ENCODE measurements around the gene INO80C.
"Not testable (repeated sequence)": the region's sequence is repeated elsewhere in the genome, so short reads cannot be mapped to it uniquely, and the experiment has no call there.

INO80C gene

DNA sequence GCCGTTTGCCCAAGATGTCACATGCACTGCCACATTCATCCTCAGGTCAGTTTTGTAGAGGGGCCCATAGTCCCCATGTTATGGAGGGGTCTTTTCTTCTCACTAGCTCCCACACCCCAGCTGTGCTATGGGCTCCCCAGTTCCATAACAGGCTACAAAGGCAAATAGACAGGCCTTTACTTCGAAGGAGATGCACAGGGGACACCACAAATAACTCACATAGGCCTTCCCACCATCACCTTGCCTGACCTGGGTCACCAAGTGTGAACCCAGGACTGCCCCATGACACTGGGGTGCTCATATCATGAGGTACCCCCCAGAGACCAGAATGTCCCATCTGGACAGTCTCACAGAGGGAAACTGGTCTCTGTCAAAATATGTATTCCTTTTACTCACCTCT, 15.0 kb upstream of the INO80C start:
- FAIRE-seq: no peak

DNA sequence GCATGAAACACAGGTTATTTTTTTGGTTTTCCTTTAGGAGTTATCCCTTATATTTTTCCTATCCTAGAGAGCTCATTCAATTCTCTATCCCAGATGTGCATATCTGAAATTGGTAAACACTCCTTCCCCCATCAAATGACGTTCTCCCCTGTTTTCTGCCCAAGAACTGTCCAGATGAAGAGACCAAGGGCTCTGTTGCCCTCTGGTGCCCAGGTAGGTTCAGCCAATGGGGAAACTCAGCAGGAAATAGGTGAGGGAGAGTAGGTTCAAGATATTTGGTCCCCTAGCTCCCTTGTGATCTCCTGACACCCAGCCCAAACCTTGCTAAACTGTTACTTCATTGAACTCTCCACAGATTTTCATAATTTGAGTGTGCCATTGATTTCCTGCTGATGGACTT, 14.1 kb upstream of the INO80C start:
- FAIRE-seq: no peak

DNA sequence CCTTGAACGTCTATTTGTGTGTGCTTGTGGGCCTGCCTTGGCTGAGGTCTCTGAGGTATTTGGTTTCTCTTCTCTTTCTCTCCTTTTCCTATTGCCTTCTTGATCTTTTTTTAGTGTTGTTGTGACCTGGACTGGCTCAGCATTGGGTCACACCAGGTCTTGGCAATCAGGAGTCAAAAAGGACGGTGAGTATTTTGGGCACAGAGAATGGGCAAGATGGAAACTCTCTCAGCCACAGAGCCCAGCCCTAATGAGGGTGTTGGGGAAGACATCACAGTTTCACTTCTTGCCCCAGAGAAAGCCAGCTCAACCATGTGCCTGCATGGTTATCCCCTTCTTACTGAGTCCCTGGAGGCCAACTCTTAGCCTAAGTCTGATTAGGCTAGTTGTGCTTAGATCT, 13.7 kb upstream of the INO80C start:
- FAIRE-seq: no peak

DNA sequence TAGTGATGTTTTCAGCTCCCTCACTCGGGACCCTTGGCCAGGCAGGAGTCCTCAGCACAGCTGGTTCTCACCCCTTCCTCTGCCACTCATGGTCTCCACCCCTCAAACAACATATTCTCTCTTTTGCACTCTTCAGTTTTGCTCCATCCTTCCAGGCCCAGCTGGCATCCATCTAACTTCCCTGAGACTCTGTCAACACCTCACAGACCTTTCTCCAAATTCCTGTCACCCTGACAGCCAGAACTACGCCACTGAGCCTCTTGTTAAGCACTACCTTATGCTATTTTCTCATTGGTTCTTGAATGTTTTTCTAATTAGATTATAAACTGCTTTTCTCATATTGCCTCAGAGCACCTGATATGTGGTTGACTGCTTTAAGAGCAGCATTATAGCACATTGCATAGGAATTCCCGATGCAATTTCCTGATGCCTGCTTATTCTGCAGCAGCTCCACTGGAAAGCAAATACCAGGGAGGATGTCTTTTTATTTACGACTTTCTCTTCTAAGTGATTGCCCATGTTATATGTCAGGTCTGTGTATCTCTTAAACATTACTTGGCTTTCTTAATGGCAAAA, 12.4 kb upstream of the INO80C start:
- FAIRE-seq: no peak

DNA sequence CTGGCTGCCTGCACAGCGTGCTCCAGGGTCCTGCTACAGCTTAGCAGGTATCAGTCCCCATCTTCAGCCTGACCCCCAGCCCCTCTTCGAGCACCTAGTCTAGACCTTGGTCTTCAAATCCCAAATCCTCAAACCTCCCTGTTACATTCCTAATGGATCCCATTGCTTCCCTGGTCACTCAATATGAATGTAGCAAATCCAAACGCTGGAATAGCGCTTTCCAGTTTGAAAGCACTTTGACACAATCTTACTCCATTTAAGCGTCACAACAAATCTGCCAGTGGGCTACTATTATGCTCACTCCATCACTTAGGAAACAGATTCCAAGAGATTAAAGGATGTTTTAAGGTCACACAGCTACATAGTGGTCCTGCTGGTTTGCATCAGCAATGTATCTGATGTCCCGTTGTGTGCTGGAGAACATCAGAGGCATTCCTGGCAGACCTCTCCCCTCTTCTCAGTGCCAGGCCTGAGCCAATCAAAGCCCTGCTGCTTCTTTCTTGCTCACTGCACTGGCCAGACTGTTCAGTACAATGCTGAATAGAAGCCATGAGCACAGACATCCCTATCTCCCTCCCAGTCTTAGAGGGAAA, 11.1 kb upstream of the INO80C start:
- FAIRE-seq: no peak

DNA sequence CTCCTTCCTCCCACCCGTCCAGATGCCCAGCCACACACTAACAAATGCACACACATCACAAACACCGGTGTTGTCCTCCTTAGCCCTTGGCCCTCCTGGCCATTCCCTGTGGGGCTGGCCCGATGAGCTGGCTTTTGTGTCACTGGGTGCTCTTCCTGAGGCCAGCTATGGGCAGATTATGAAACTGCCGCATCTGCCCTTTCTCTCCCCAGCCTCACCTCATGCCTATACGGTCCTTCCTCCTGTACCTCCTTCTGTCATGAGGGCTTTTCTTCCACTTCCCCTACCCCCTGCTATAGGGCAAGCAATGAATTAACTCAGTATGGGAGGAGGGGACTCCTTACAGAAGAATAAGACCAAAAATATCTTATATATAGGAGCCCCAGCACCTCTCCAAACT, 10.3 kb upstream of the INO80C start:
- FAIRE-seq: no peak

DNA sequence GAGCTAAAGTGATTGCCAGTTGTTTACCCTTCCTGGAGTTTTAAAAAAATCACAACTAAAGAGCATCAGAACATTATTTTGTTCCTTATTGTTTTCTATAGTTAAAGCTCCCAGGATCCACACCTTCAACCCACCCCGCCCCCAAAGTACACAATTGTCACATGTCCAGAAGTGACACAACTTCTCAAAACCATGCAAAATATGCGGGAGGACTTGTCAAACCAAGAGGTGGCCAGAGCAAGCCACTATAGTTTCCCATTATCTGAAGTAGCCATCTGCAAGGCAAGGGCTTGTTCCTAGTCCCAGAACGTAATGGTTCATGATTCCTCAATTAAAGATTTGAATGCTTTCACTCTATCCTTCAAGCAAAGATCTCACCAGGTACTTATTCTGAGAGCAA, 9.9 kb upstream of the INO80C start:
- no peak for FAIRE-seq

DNA sequence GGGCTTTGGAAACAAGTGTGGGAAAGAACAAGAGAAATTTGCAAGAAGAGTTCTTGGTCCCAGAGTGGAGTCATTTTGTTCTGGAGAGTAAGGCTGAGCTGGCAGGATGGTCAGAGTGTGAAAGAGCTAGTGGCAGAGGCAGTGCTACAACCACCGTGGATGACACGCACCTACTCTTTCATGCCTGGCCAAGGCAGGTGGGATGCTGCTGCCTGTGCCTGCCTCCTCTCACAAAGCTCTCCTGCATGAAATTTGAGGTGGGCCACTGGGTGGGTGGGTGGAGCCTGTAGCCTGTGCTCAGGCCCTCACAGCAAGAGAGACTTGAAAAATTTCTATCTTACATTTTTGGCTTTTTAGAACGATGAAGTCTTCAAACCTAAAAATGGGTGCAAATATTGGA, 9.4 kb upstream of the INO80C start:
- FAIRE-seq: no peak

DNA sequence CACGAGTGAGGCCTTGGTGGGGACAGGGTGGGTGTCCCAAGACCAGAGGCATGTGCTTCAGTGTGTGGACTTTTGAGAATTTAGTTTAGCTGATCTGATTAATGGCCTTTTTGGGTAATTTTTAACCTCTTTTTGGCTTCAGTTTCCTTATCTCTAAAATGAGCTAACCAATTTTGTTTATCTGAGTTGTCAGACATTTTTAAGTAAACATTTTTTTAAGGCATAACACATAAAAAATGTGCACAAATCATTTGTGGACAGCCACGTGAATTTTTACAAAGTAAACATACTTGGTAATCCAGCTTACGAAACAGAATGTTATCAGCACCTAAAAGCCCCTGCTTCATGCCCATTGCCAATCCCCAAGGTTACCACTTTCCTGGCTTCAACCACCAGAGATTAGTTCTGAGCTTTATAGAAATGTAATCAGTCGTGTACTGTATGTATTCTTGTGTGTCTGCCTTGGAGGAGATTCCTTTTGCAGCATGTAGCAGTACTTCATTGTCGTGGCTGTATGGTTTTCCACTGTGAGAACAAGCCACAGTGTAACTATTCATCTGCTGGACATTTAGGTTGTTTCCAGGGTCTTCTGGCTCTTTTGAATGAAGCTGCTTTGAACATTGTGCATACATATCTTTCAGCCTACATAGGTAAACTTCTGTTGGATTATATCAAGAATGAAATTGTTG, 8.4 kb upstream of the INO80C start:
- peak; percentile 24 for FAIRE-seq

DNA sequence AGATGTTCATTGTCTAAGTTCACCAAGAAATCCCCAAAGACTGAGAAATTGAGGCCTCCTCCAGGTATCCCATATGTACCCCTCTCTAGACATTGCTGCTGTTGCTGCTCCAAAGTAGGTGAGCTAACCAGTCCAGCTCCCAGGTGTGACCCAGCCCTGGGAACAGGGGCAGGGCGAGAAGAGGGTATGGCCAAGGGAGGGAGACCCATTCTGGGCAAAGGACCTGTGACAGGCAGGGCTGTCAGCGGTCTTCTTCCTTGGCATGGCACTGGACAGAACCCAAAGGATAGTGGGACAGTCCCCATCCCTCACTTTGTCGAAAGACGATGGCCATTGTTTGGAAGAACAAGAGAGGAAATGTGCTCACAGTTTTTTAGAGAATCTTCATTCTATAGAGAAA, 7.2 kb upstream of the INO80C start:
- FAIRE-seq: no peak

DNA sequence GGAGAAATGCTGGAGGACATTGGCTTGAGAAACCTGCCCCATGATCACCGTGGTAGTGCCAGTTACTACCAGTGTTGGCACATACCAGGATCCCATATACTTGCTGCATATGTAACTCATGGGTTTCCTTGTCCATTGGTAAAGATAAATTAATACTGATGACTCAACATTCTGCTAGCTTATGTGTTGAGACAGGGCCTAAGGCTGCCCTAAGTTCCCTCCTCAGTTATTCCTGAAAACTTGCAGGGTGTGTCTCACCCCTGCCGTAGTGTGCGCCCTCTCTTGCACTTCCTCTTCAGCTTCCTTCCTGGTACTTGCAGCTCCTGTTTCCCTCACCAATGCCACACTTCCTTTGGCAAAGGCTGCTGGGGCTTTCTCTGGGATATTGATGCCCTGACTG, 4.3 kb upstream of the INO80C start:
- no peak for FAIRE-seq

DNA sequence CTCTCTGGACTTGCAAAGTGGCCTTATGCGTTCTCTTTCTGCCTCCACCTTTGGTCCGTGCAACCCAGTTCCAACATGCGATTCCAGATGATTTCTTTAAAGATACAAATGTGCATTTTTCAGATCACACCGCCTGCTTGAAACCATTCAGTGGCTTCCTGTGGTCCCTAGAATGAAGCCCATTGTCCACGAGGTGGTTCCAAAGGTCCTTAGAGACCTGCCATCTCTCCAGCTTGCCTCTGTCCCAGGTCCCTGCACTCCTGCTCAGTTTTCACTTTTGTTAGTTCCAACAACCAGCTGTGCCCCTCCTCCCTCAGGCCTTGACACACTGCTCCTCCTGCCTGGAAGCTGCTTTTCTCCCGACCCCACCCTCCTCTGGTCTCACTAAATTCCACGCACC, 3.6 kb upstream of the INO80C start:
- FAIRE-seq: no peak

DNA sequence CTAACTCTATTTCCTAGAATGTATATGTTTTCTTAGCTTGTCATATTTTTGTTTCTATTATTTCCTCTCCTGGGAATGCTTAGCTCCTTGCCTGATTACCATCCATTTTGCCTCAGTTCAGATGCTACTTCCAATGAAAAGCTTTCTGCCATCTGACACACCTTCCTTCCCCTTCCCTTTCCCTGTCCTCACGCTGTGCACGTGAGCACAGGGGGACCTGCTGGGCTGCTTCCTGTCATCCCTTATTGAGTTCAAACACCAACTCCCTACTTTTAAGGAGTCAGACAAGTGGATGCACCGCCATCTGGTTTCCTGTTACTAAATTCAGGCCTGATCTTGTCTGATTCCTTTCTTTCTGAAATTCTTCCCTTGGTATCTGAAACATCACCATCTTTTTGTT, 2.4 kb upstream of the INO80C start:
- FAIRE-seq: no peak

DNA sequence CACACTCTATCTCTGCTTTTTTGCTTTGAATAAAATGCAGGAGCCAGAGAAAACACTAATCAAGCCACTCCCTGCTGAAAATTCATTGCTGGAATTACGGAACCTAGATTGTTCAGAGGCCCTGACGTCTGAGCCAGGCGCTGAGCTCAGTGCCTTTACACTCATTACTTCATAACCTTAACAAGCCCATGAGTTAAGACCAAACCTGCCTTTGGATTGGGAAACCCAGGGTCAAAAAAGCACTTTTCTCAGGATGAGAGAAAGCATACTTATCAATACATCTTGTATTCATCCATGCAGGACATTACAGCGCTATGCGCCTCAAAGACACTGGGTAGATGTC, 762 bp downstream of the INO80C start:
- no peak for FAIRE-seq

DNA sequence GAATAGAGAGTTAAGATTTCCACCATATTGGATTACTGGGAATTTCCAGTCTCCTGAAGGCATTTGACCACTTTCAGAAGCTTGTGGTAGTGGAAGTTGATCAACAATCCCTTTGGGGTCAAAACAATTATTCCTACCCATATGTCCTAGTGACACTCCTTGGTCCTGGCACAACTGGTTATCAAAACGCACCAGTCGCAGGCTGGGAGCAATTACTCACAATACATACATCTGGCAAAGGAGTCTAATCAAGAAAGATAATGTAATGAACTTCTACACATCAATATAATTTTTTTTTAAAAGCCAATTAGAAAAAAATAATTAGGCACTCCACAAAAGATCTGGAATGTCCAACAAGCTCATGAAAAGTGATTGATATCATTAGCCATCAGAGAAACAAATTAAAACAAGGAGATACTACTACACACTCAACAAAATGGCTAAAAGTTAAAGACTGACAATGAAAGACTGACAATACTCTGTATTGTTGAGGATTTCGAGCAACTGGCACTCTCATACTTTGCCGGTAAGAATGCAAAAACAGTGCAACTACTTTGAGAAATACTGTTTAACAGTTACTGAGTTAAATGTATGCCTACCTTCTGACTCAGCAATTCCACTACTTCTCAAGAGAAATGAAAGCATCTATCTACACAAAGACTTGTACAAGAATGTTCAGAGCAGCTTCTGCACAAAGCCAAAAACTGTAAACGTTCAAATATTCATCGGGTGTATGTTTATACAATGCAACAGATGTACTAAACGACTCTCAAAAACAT, 2.0 kb downstream of the INO80C start:
- no peak for FAIRE-seq

DNA sequence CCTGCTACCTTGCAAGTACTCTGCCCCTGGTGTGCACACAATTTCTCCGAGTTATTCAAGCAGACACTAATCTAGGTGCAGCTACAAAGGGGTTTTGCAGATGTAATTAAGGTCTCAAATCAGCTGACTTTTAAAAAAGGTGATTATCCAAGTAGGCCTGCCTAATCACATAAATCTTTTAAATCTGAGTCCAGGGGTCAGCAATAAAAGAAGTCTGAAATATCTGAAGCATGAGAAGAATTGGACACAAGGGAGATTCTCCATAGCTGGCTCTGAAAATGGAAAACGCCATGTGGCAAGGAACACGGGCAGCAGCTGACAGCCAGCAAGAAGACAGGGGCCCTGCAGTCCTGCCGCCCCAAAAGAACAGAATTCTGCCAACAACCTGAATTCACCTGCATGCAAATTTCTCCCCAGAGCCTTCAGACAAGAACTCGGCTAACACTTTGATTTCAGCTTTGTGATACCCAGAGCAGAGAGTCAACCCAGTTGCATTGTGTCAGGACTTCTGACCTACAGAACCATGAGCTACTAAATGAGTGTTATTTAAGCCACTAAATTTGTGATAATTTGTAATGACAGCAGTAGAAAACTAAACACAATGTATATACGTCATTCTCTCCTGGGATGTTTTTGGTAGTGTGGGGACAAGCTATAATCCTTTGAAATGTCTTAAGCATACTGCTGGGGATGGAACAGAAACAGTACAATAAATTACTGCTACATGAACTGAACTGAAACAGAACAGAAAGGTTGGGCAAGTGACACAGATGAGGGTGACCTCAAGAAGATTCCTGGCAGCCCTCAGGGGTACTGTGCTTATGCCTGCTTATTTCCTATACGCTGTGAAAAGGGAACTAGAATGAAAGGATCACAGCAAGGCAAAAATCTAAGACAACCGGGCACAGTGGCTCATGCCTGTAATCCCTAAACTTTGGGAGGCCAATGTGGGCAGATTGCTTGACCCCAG, 3.2 kb downstream of the INO80C start:
- FAIRE-seq: no peak

DNA sequence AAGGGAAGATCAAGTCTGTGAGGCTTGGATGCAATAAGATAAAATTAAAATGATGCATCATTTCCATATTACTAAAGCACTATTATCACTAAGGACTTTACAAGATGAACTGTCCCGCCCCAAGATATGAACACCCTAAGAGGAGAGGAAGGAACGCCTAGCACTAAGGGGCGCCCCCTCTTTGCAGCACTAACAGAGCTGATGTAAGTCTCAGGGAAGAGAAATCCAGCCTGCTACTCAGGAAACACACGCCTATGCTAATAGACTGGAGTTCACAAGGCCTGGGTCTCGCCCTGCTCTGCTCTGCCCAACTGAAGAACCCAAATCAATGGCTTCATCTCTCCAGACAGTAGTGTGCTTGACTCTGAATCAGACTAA, 6.1 kb downstream of the INO80C start:
- no peak for FAIRE-seq

DNA sequence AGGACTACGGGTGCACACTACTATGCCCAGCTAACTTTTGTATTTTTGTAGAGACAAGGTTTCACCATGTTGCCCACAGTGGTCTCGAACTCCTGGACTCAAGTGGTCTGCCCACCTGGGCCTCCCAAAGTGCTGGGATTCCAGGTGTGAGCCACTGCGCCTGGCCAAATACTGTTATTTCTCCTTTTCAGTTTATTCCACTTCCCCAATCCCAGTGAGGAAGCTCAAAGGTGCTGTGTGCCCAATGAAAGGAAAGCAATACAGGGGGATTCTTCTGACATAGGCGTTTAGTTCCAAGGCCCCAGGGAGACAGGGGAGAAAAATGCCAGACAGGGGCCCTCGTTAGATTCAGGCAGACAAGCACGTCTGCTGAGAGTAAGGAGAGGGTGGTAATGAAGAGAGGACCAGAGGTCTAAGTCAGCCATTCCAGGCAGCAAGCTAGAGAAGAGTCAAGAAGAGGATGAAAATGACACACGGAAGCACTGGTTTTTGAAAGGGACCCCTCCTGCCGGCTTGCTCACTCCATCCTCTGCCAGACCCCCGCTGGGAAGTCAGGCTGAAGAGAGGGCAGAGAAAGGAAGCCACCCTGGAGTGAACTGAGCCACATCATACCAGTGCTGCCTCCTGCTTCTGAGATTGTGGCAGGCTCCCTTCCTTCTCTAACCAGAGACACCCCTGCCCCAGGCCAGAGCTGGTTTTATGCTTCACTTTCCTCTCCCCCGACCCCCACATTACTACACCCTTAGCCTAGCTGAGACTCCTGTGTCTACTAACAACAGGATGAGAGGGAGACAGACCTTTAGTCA, 6.7 kb downstream of the INO80C start:
- FAIRE-seq: no peak

DNA sequence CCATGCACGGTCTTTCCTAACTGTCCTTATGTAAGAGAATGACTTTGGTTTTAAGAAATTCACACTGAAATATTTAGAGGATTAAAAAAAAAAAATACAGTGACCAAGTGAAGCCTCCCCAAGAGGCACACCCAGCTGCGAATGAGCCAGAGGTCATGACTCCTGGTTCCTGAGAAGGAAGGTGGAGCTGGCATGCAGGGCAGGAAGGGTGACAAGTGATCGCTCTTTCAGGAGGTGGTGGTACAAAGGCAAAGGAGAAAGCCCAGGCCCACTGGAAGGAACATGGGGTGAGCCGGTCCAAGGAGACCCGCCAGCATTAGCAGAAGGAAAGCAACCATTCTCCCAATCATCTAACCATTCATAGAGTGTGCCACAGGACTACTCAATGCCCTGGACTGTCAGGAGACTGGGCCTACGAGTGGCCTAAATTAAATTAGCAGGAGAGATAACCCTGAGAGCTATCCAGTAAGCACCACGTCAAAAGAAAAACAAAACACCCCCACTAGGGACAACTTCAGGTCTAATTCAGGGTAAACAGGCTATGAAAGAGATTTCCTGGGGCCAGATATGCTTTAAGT, 7.8 kb downstream of the INO80C start:
- no peak for FAIRE-seq

DNA sequence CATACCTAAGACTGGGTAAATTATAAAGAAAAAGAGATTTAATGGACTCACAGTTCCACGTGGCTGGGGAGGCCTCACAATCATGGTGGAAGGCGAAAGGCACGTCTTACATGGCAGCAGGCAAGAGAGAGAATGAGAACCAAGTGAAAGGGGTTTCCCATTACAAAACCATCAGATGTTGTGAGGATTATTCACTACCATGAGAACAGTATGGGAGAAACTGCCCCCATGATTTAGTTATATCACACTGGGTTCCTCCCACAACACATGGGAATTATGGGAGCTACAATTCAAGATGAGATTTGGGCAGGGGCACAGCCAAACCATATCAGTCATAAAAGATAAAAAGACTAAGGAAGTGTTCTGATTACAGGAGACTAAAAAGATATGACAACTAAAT, 8.5 kb downstream of the INO80C start:
- FAIRE-seq: not testable (repeated sequence)

DNA sequence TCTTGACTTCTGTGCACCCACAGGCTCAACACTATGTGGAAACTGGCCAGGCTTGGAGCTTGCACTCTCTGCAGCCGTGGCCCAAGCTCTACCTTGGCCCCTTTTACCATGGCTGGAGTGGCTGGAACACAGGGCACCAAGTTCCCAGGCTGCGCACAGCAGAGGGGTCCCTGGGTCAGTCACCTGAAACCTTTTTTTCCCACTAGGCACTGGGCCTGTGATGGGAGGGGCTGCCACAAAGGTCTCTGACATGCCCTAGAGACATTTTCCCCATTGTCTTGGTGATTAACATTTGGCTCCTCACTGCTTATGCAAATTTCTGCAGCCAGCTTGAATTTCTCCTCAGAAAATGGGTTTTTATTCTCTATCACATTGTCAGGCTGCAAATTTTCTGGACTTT, 9.4 kb downstream of the INO80C start:
- FAIRE-seq: not testable (repeated sequence)

DNA sequence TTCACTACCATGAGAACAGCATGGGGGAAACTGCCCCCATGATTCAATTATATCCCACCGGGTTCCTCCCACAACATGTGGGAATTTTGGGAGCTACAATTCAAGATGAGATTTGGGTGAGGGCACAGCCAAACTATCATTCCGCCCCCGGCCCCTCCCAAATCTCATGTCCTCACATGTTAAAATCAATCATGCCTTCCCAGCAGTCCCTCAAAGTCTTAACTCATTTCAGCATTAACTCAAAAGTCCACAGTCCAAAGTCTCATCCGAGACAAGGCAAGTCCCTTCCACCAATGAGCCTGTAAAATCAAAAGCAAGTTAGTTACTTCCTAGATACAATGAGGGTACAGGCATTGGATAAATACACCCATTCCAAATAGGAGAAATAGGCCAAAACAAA, 10.2 kb downstream of the INO80C start:
- not testable (repeated sequence) for FAIRE-seq
